HG03342 (cell line): ENCODE data around the gene GJA10.
A peak's percentile ranks its signal among the peaks of the same experiment; 100 is the strongest.

Source experiments
- ATAC-seq: cut with Tn5 transposase; IDR thresholded peaks from one replicate; pipeline ENCODE4 v1.9.1; 2021; ENCODE audit warnings: mild to moderate bottlenecking, moderate library complexity; ENCODE audit not compliant: unreplicated experiment

Gene GJA10

DNA sequence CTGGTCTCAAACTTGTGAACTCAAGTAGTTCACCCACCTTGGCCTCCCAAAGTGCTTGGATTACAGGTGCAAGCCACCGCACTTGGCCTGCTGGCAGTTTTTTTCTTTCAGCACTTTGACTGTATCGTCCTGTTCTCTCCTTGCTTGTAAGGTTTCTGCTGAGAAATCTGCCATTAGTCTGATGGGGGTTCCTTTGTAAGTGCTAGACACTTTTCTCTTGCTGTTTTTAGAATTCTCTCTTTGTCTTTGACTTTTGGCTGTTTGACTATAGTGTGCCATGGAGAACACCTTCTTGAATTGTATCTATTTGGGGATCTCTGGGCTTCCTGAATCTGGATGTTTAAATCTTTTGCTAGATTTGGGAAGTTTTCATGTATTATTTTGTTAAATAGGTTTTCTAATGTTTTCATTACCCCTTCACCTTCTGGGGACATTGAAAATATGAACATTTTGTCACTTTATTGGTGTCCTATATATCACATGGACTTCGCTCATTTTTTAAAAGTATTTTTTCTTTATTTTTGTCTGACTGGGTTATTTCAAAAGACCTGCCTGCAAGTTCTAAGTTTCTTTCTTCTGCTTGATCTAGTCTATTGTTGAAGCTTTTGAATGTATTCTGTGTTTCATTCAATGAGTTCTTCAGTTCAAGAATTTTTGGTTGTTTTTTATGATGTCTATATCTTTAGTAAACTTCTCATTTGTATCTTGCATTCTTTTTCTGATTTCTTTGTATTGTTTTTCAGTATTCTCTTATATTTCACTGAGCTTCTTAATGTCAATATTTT, 22.1 kb downstream of the GJA10 start:
- ATAC-seq: no peak

- ATAC-seq: no peak
Measured at GRCh38 chr6:89917216-89917615, 22.9 kb downstream of the GJA10 start.

DNA sequence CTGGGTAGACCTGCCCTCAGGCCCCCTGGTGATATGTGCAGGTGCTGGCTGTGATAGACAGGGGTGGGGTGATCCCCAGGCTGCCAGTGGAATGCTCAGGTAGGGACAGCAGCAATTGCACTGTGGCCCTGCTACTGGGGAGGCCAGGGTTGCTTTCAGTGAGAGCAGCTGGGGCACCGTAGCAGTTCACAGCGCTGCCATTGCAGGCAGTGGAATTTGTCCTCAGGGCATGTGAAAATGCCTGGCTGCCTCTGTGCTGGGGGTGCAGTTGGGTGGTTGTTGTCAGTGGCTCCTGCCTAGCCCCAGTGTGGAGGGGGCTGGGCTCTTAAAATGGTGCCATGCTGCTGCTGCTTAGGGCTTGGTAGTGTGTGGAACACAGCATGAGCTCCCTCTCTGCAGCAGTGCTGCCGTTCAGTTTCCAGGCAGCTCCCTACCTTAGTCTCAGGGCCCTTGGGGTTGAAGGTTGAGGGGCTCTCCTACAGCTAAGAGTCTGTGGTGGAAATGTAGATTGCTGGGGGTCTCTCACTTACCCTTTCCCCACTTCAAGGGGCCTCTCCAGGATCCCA, 23.6 kb downstream of the GJA10 start:
- ATAC-seq: no peak

GRCh38 chr6:89921197-89921596, 26.9 kb downstream of the GJA10 start:
- ATAC-seq: no peak

DNA sequence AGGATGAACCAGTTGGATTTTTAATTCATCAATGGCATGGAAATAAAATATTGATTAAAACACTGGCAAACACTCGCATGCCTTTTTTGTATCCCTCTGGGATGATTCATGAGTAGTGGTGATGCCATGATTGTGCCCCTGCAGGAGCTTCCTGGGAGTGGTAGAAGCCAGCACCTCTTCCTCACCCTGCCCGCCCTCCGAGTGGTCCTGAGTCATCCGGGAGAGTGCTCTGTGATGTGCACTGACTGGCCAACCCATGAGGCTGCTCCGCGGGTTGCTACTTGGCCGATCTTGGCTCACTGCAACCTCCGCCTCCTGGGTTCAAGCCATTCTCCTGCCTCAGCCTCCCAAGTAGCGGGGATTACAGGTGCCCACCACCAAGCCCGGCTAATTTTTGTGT, 27.4 kb downstream of the GJA10 start:
- no peak for ATAC-seq

GRCh38 chr6:89924231-89924630, 30.0 kb downstream of the GJA10 start:
- ATAC-seq: no peak

- ATAC-seq: no peak
Measured at GRCh38 chr6:89925826-89926225, 31.6 kb downstream of the GJA10 start.

- ATAC-seq: no peak
Measured at GRCh38 chr6:89927264-89927663, 33.0 kb downstream of the GJA10 start.

DNA sequence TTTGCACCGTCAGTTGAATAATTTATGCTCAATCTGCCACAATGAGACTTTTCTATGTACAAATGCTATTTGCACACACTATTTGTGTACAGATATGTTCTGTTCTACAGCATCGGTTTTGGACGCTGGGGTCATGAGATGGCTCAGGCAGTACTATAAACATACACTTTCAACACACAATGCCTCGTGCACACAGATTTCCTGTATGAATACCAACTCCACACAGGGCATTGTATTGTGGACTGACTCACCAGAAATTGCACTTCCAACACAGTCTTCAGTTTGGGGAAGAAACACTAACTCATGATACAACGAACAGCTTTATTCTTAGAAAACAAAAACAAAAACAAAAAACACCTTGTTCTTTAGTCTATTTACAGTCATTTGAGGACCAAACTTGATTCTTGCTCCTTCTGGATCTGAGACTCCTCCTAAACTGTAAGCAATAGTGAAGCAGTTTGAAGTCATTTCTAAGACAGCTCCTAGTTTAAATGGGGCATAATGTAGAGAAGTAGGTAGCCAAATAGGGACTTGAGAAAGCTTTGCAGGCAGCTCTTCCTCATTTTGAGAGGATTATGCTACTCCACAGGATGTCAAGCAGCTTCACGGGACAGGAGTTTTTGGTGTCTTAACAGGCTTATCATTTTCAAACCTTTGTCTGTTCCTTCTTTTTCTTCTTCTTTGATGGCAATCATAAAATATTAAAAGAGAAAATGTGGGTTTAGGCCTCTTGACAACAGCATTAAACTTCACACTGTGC, 33.7 kb downstream of the GJA10 start:
- ATAC-seq: no peak

DNA sequence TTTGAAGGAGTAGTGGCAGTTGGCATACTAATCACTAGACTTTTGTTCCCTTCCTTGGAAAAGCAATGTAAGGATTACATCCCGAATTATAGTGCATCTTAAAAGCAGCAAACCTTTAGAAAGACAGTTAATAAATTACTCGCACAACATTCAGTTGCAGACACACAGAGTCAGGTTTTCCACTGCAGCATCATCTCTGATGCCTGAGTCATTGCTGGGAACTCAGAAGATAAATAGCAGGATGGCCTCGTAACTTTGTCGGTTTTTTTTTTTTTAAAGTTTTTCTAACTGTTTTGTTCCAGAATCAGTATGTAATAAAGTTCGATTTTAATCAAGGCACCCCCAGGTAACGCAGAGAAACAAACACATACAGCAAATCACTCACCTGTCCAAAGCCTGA, 34.3 kb downstream of the GJA10 start:
- no peak for ATAC-seq

DNA sequence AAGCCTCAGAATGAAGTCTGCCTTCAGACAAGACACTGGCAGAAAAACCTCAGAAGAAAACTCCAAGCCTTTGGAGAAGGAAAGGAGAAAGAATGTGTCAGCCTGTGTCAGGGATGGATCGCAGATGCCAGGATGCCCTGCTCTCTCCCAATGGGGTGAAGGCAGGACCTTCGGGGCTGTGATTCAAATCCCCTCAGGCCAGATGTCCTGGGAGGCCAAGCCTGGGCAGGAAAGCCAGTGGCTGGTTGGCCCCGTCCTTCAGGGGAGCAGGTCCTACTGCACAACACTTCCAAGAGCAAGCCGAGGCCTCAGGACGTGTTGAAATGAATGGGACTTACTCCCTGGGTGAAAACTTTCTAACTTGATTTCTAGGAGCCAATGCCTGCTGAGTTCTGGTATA, 36.5 kb downstream of the GJA10 start:
- no peak for ATAC-seq

DNA sequence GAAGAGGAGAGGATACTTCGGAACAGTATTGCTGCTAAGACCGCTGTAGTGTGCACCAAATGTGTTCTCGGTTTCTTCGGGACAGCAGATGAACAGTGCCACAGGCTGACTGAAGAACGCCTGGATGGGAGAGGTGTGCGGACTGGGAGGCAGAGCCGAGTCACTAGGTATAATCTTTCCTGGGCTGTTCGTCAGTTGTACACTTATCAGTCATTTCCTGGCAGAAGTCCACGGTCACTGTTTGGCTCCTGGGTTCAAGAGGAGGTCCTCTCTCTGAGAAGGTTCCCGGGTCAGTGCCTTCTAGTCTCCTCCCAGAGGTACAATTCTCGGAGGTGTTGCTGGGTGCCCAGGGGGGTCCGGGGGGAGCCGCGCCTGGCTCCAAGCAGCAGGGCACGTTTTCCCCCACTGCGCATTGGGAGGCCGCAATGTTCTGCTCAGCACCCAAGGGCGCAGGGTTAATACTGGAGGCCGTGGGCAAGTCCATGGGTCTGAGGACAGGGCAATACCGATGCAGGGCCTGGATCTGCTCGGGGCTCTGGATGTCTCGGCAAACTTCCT, 38.1 kb downstream of the GJA10 start:
- no peak for ATAC-seq

DNA sequence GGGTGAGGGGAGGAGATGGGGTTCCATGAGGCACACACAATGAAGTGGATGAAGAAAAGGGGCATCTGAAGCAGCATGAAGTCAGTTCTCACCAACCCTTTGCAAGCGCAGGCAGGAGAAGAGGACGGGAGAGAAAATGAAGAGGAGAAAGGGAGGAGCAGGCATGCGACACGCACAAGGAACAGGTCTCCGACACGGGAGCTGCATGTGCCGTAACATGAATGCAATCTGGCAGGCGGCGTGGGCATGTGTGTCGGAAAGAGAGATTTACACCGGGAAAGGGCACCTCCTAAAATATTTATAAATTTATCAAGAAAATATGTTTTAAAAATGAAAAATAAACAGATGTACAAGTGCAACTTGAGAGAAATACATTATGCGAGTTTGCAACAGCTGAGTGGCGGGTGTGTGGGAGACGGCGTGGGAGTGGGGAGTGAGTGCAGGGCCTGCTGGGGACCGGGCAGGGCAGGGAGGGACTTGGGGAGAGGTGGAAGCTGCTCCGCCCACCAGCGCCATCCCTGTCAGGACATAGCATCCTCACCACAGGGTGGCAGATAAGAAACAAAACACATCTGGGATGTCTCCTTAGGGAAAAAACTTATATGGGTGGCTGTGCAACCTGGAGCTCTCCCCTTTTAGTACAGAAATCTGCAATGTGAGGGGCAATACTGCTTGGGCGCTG, 40.6 kb downstream of the GJA10 start:
- no peak for ATAC-seq

DNA sequence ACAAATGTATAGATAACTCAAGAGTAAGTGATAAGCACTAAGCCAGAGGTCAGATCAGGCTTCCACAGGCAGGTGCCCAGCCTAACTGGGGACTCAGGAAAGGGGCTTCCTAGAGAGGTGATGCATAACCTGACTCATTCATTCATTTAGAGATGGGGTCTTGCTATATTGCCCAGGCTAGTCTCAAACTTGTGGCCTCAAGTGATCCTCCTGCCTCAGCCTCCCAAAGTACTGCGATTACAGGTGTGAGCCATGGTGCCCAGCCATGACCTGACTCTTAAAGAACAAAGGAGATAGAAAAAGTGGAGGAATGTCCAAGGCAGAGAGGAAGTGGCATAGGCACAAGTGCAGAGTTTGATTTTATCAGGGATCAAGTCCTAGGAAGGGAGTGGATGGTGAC, 41.9 kb downstream of the GJA10 start:
- no peak for ATAC-seq

- no peak for ATAC-seq
Measured at GRCh38 chr6:89938014-89938413, 43.7 kb downstream of the GJA10 start.

DNA sequence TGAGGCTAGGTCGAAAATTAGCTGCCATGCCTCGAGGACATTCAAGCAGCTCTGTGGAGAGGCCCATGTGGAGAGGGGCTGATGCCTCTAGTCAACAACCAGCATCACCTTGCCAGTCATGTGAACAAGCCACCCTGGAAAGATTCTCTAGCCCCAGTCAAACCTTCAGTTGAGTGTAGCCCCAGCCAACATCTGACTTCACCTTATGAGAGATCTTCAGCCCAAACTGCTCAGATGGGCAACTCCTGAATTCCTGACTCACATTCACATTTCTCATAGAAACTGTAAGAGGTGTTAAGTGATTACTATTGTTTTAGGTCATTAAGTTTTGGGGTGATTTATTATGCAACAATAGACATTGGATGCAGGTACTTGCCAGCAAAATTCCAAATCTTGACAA, 44.9 kb downstream of the GJA10 start:
- ATAC-seq: no peak

- peak; percentile 81 for ATAC-seq
Measured at GRCh38 chr6:89940225-89941027, 46.2 kb downstream of the GJA10 start.

- ATAC-seq: no peak
Measured at GRCh38 chr6:89941031-89941762, 46.9 kb downstream of the GJA10 start.

GRCh38 chr6:89941763-89942497, 47.7 kb downstream of the GJA10 start:
- no peak for ATAC-seq
